GM12891 (cell line): ENCODE measurements around the gene EXT2.

Experiments
- POLR2A ChIP-seq: IDR thresholded peaks from 2 replicates; pipeline ENCODE4 v1.6.1; 2011; ENCODE audit warnings: low read depth, low read length, control low read depth
- POLR2AphosphoS5 ChIP-seq: IDR thresholded peaks from 2 replicates; pipeline ENCODE4 v1.6.1; 2011; ENCODE audit warnings: low read depth, low read length, control low read depth

DNA sequence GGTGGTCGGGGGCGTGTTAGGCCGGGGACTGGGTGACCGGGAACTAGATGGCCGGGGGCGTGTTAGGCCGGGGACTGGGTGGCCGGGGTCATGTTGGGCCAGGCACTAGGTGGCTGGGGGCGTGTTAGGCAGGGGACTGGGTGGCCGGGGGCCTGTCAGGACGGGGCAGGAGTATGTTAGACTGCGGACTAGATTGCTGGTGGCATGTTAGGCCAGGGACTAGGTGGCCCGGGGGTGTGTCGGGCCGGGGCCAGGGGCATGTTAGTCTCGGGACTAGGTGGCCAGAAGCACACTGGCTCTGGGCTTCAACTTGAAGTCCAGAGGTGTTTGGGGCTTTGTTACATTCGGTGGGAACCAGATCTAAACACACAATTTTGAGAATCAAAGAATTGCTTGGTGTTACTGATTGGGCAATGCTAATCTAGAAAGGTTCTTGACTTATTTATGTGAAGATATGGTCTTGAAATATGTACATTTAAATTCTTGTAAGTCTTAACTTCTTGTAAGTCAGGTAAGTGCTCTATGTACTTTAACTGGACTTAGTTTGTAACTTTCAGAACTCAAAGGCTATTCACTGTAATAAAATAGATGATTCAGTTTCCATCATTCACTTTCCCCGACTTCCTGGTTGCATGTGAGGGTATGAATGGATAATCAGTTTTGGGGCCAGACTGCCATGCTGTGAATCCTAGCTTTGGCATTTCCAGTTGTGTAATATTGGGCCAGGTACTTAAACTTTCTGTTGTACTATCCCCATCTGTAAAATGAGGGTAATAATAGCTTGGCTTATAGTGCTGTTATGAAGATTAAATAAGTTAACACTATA lies 1.1 kb downstream of the EXT2 start:
- TF ChIP-seq POLR2A = no peak
- TF ChIP-seq POLR2AphosphoS5 = no peak
